HEK293 (cell line): ENCODE measurements around the gene AMMECR1.

Experiments used
- CTCF ChIA-PET: fragments of 350-600 bp; formaldehyde crosslinking; extraction: SDS; loops from one replicate; lab custom pipeline; 2021; ENCODE audit warnings: antibody characterized with exemption; lab: Yijun Ruan, JAX
- POLR2A ChIA-PET: fragments of 300-600 bp; formaldehyde crosslinking; extraction: SDS; loops from one replicate; lab custom pipeline; 2020; ENCODE audit warnings: antibody characterized with exemption, inconsistent platforms; lab: Yijun Ruan, JAX
- H3K27ac ChIP-seq: fragments of 200-500 bp; sonication (Bioruptor generic); 2 replicates; pipeline ENCODE4 v1.5.1; 2014; ENCODE audit warnings: low read depth, low read length, control low read depth, inconsistent platforms; ENCODE audit errors: extremely low read depth
- H3K36me3 ChIP-seq, 2 experiments: fragments of 200-500 bp in 1 of 2; sonication (Bioruptor generic) in 1 of 2; 1 replicate in 1 of 2; 2 replicates in 1 of 2; pipeline ENCODE4 v1.5.1; 2014 to 2017; ENCODE audit warnings: inconsistent platforms in 2 of 2, low read length in 2 of 2; ENCODE audit not compliant: control insufficient read depth in 2 of 2, insufficient read depth in 1 of 2
- H3K4me1 ChIP-seq: fragments of 200-500 bp; sonication (Bioruptor generic); 2 replicates; pipeline ENCODE4 v1.5.1; 2014; ENCODE audit warnings: mild to moderate bottlenecking, low read length, inconsistent platforms; ENCODE audit not compliant: control insufficient read depth, insufficient read depth
- H3K4me3 ChIP-seq: 2 replicates; pipeline ENCODE4 v1.5.1; 2011; ENCODE audit warnings: low read depth, mild to moderate bottlenecking, control low read depth, low read length, moderate library complexity
- H3K9me3 ChIP-seq: fragments of 200-500 bp; sonication (Bioruptor generic); 2 replicates; pipeline ENCODE4 v1.5.1; 2014; ENCODE audit warnings: low read depth, low read length, inconsistent platforms; ENCODE audit not compliant: control insufficient read depth, insufficient read depth
- HOXD13 ChIP-seq: sonication (generic); formaldehyde crosslinking; IDR thresholded peaks from 2 replicates; pipeline ENCODE4 v1.8.0; 2022; ENCODE audit warnings: missing genetic modification reagents, borderline replicate concordance
- KLF1 ChIP-seq: fragments of 450-650 bp; formaldehyde crosslinking; IDR thresholded peaks from 2 replicates; pipeline ENCODE4 v1.5.1; 2016; ENCODE audit warnings: missing biosample characterization, missing genetic modification characterization
- MYNN ChIP-seq: fragments of 450-650 bp; formaldehyde crosslinking; IDR thresholded peaks from 2 replicates; pipeline ENCODE4 v1.5.1; 2016; ENCODE audit warnings: missing biosample characterization, missing genetic modification characterization, borderline replicate concordance
- PRDM10 ChIP-seq: fragments of 450-650 bp; formaldehyde crosslinking; IDR thresholded peaks from 2 replicates; pipeline ENCODE4 v1.5.1; 2016; ENCODE audit warnings: missing biosample characterization, missing genetic modification characterization
- REPIN1 ChIP-seq: fragments of 450-650 bp; formaldehyde crosslinking; IDR thresholded peaks from 2 replicates; pipeline ENCODE4 v1.5.1; 2017; ENCODE audit warnings: missing biosample characterization, missing genetic modification characterization, low read depth
- ZBTB10 ChIP-seq: fragments of 450-650 bp; formaldehyde crosslinking; IDR thresholded peaks from 2 replicates; pipeline ENCODE4 v1.5.1; 2016; ENCODE audit warnings: missing biosample characterization, missing genetic modification characterization
- ZNF133 ChIP-seq: fragments of 450-650 bp; formaldehyde crosslinking; IDR thresholded peaks from 2 replicates; pipeline ENCODE4 v1.5.1; 2016; ENCODE audit warnings: missing biosample characterization, missing genetic modification characterization
- ZNF146 ChIP-seq: fragments of 450-650 bp; formaldehyde crosslinking; IDR thresholded peaks from 2 replicates; pipeline ENCODE4 v1.5.1; 2016; ENCODE audit warnings: missing biosample characterization, missing genetic modification characterization
- ZNF174 ChIP-seq: fragments of 450-650 bp; formaldehyde crosslinking; IDR thresholded peaks from 2 replicates; pipeline ENCODE4 v1.5.0; 2017; ENCODE audit warnings: missing biosample characterization, mild to moderate bottlenecking, missing genetic modification characterization
- ZNF184 ChIP-seq: fragments of 450-650 bp; IDR thresholded peaks from 2 replicates; pipeline ENCODE4 v1.5.1; 2018; ENCODE audit warnings: missing biosample characterization, mild to moderate bottlenecking, missing genetic modification characterization
- ZNF26 ChIP-seq: fragments of 450-650 bp; formaldehyde crosslinking; IDR thresholded peaks from 2 replicates; pipeline ENCODE4 v1.5.1; 2016; ENCODE audit warnings: missing biosample characterization, missing genetic modification characterization
- ZNF274 ChIP-seq, 2 experiments: fragments of 200-500 bp in 1 of 2; fragments of 450-650 bp in 1 of 2; sonication (Bioruptor generic) in 1 of 2; formaldehyde crosslinking in 1 of 2; IDR thresholded peaks; 2 replicates each; pipeline versions ENCODE4 v1.5.1 to v1.6.1; 2014 to 2016; ENCODE audit warnings: borderline replicate concordance in 1 of 2, inconsistent platforms in 1 of 2, low read length in 1 of 2, missing biosample characterization in 1 of 2, missing genetic modification characterization in 1 of 2
- ZNF488 ChIP-seq: fragments of 450-650 bp; formaldehyde crosslinking; IDR thresholded peaks from 2 replicates; pipeline ENCODE4 v1.5.1; 2016; ENCODE audit warnings: missing biosample characterization, missing genetic modification characterization
- ZNF580 ChIP-seq: fragments of 450-650 bp; formaldehyde crosslinking; IDR thresholded peaks from 2 replicates; pipeline ENCODE4 v1.5.1; 2016; ENCODE audit warnings: missing biosample characterization, missing genetic modification characterization
- ZNF600 ChIP-seq: fragments of 450-650 bp; formaldehyde crosslinking; IDR thresholded peaks from 2 replicates; pipeline ENCODE4 v1.5.1; 2016; ENCODE audit warnings: missing biosample characterization, missing genetic modification characterization
- ZNF654 ChIP-seq: fragments of 450-650 bp; formaldehyde crosslinking; IDR thresholded peaks from 2 replicates; pipeline ENCODE4 v1.5.1; 2016; ENCODE audit warnings: low read depth, missing biosample characterization, missing genetic modification characterization
- ZNF747 ChIP-seq: fragments of 450-650 bp; formaldehyde crosslinking; IDR thresholded peaks from 2 replicates; pipeline ENCODE4 v1.5.1; 2016; ENCODE audit warnings: missing biosample characterization, missing genetic modification characterization
- ZNF791 ChIP-seq: fragments of 450-650 bp; formaldehyde crosslinking; IDR thresholded peaks from 2 replicates; pipeline ENCODE4 v1.5.1; 2016; ENCODE audit warnings: missing biosample characterization, missing genetic modification characterization
- ZNF837 ChIP-seq: fragments of 450-650 bp; formaldehyde crosslinking; IDR thresholded peaks from 2 replicates; pipeline ENCODE4 v1.5.1; 2016; ENCODE audit warnings: missing biosample characterization, missing genetic modification characterization
- ZNF843 ChIP-seq: fragments of 450-650 bp; formaldehyde crosslinking; IDR thresholded peaks from 2 replicates; pipeline ENCODE4 v1.5.1; 2016; ENCODE audit warnings: missing biosample characterization, missing genetic modification characterization
- ZSCAN5A ChIP-seq: fragments of 450-650 bp; formaldehyde crosslinking; IDR thresholded peaks from 2 replicates; pipeline ENCODE4 v1.5.1; 2016; ENCODE audit warnings: missing biosample characterization, missing genetic modification characterization

AMMECR1 gene

GRCh38 chrX:110212299-110212698, 105.6 kb downstream of the AMMECR1 start (continued):
- TF ChIP-seq ZNF488 (tag by site-specific recombination): no peak
- no peak for TF ChIP-seq ZNF654 (tag by site-specific recombination)

- Histone ChIP-seq H3K4me3 (no peak overlapping the region), H3K36me3 (no peaks in the 10 kb centered on the region)
- CTCF ChIA-PET: interaction anchor here (0.7 to 2.5 kb wide), 4 partner anchors 13 to 479 kb away, joined by 3 to 6 read pairs (median 4); no protein-coding TSS in a partner anchor
- TF ChIP-seq ZNF274 (IDR thresholded peaks at IDR 0.05; ENCODE audit: low read length): no peak
- TF ChIP-seq ZNF274 (tag by site-specific recombination; IDR thresholded peaks at IDR 0.05; ENCODE audit: borderline replicate concordance): no peak
- TF ChIP-seq ZNF580 (tag by site-specific recombination): no peak
- no peak for TF ChIP-seq ZNF837 (tag by site-specific recombination)
- no peak for TF ChIP-seq ZBTB10 (tag by site-specific recombination)
- no peak for TF ChIP-seq ZNF791
- no peak for TF ChIP-seq ZNF600 (tag by site-specific recombination)
- no peak for TF ChIP-seq ZNF747
- TF ChIP-seq ZNF26 (tag by site-specific recombination): no peak
- no peak for TF ChIP-seq KLF1
- TF ChIP-seq ZNF133 (tag by site-specific recombination): no peak
- TF ChIP-seq ZSCAN5A (tag by site-specific recombination): no peak
- no peak for TF ChIP-seq HOXD13
- no peak for TF ChIP-seq ZNF843
- TF ChIP-seq ZNF146 (tag by site-specific recombination): no peak
- TF ChIP-seq ZNF174 (tag by site-specific recombination): no peak
- TF ChIP-seq ZNF184 (tag by site-specific recombination): no peak
- TF ChIP-seq REPIN1 (tag by site-specific recombination): no peak
- no peak for TF ChIP-seq PRDM10
- TF ChIP-seq MYNN (tag by site-specific recombination): no peak
- TF ChIP-seq, all 188 proteins: peak for 0
- POLR2A ChIA-PET: no interaction called here
- no peaks in the 10 kb centered on the region; the same call in 1 of the 2 replicates for H3K4me1 ChIP-seq
- H3K27ac ChIP-seq: no peak overlapping the region
- H3K9me3 ChIP-seq: no peaks in the 10 kb centered on the region
Observed at GRCh38 chrX:110211340-110211739, 106.5 kb downstream of the AMMECR1 start.
